ENCODE data around the gene BAZ2B. TPM values are rescaled to one million over a fixed set of nuclear protein-coding genes. Genes with fewer than 3 reads are reported as not detected.

Gene BAZ2B
- total and polyA plus RNA-seq, 2 of the 13 experiments (the other 11 are each of a cell fraction or from before 2014, with no cell fraction given) = 14.0 to 15.1 TPM

DNA sequence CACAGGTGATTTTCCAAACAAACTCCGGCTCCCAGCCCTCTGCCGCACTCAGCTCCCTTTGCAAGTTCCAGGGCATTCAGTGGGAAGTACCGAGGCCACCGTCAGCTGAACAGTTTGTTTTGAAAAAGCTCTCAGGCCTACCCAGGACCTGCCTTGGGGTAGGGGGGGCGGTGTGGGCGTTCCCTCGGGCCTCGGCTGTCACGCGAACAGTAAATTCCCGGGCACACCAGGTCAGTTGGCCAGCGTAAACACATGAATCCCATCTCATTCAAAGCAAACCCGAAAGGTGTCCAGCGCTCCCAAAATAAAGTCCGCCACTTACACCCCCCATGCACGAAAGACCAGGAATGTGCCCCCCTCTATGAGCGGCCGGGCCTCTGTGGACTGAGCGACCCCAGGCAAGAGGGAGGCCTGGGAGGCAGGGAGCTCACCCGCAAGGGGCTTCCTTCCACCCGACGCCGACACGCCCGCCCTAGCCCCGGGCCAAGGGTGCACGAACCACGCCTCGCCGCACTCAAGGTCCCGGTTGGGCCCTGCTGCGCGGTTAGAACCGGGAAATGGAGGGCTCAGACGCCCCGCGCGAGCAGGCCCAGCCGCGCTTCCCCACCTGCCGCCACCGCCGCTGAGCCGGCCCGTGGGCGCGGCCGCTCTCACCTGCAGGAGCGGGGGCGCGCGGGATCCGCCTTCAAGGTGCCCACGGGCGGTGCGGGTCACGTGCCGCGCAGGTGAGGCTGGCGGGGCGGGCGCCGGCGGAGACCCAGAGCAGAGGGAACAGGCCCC lies 330.2 kb downstream of the BAZ2B start, which contains the start of gene WDSUB1 (continued):
- TF ChIP-seq, protein P1, sequence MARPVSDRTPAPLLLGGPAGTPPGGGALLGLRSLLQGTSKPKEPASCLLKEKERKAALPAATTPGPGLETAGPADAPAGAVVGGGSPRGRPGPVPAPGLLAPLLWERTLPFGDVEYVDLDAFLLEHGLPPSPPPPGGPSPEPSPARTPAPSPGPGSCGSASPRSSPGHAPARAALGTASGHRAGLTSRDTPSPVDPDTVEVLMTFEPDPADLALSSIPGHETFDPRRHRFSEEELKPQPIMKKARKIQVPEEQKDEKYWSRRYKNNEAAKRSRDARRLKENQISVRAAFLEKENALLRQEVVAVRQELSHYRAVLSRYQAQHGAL (CRISPR knock-in tag; IDR thresholded peaks at IDR 0.05; ENCODE audit: not compliant biosample characterization) = peak; percentile 91
- TF ChIP-seq FOXJ3 (CRISPR knock-in tag; IDR thresholded peaks at IDR 0.05; ENCODE audit: borderline replicate concordance) (no peak), ZNF256 (CRISPR knock-in tag; conservative IDR thresholded peaks at IDR 0.05) (no peak; the same call in 1 of the 2 replicates), ZNF282 (IDR thresholded peaks at IDR 0.05; ENCODE audit: partially characterized antibody) (no peak), ZNF678 (CRISPR knock-in tag; IDR thresholded peaks at IDR 0.05) (peak; percentile 77), TEAD2 (CRISPR knock-in tag; IDR thresholded peaks at IDR 0.05) (peak; percentile 94), JUND (CRISPR knock-in tag; IDR thresholded peaks at IDR 0.05) (peak; percentile 40; the same call in 1 of the 2 replicates), MXD4 (CRISPR knock-in tag; IDR thresholded peaks at IDR 0.05) (peak; percentile 96), TRIM24 (CRISPR knock-in tag; IDR thresholded peaks at IDR 0.05) (no peak), PPARG (CRISPR knock-in tag; conservative IDR thresholded peaks at IDR 0.05) (peak; percentile 16; the same call in 1 of the 2 replicates), ZC3H13 (CRISPR knock-in tag; IDR thresholded peaks at IDR 0.05) (peak; percentile 91; the same call in 1 of the 2 replicates), SMYD3 (CRISPR knock-in tag; IDR thresholded peaks at IDR 0.05) (peak; percentile 26; the same call in 1 of the 2 replicates), ZBTB7B (CRISPR knock-in tag; IDR thresholded peaks at IDR 0.05) (peak; percentile 69; the same call in 1 of the 2 replicates), ZBTB1 (CRISPR knock-in tag; IDR thresholded peaks at IDR 0.05; ENCODE audit: borderline replicate concordance) (no peak), ZNF205 (CRISPR knock-in tag; IDR thresholded peaks at IDR 0.05) (peak; percentile 24; the same call in 1 of the 2 replicates), ZNF510 (CRISPR knock-in tag; IDR thresholded peaks at IDR 0.05; ENCODE audit: low read depth) (peak; percentile 75; the same call in 1 of the 2 replicates), HNF4G (IDR thresholded peaks at IDR 0.05; ENCODE audit: borderline replicate concordance, low read depth, low read length) (no peak), HNF4G (CRISPR knock-in tag; IDR thresholded peaks at IDR 0.05; ENCODE audit: borderline replicate concordance, low read depth) (0 out of 2 replicates have a peak, but pooled peaks have one; percentile 43), ZNF788 (CRISPR knock-in tag; IDR thresholded peaks at IDR 0.05; ENCODE audit: borderline replicate concordance) (peak; percentile 17; the same call in 1 of the 2 replicates)
- TF ChIP-seq, protein P2, sequence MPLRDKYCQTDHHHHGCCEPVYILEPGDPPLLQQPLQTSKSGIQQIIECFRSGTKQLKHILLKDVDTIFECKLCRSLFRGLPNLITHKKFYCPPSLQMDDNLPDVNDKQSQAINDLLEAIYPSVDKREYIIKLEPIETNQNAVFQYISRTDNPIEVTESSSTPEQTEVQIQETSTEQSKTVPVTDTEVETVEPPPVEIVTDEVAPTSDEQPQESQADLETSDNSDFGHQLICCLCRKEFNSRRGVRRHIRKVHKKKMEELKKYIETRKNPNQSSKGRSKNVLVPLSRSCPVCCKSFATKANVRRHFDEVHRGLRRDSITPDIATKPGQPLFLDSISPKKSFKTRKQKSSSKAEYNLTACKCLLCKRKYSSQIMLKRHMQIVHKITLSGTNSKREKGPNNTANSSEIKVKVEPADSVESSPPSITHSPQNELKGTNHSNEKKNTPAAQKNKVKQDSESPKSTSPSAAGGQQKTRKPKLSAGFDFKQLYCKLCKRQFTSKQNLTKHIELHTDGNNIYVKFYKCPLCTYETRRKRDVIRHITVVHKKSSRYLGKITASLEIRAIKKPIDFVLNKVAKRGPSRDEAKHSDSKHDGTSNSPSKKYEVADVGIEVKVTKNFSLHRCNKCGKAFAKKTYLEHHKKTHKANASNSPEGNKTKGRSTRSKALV (CRISPR knock-in tag; IDR thresholded peaks at IDR 0.05) = peak; percentile 61
- TF ChIP-seq, protein P3, sequence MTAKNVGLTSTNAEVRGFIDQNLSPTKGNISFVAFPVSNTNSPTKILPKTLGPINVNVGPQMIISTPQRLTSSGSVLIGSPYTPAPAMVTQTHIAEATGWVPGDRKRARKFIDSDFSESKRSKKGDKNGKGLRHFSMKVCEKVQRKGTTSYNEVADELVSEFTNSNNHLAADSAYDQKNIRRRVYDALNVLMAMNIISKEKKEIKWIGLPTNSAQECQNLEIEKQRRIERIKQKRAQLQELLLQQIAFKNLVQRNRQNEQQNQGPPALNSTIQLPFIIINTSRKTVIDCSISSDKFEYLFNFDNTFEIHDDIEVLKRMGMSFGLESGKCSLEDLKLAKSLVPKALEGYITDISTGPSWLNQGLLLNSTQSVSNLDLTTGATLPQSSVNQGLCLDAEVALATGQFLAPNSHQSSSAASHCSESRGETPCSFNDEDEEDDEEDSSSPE (CRISPR knock-in tag; IDR thresholded peaks at IDR 0.05) = peak; percentile 89
- TF ChIP-seq, protein P4, sequence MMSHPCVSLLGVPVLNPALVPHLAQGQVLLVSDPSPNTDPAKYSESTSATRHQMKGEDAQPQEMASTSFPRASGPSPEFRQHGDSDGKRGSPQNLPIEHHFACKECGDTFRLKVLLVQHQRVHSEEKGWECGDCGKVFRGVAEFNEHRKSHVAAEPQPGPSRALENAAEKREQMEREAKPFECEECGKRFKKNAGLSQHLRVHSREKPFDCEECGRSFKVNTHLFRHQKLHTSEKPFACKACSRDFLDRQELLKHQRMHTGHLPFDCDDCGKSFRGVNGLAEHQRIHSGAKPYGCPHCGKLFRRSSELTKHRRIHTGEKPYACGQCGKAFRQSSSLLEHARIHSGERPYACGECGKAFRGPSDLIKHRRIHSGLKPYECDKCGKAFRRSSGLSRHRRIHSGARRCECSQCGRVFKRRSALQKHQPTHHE (CRISPR knock-in tag; IDR thresholded peaks at IDR 0.05; ENCODE audit: borderline replicate concordance) = 0 out of 2 replicates have a peak, but pooled peaks have one; percentile 17
- TF ChIP-seq, protein P5, sequence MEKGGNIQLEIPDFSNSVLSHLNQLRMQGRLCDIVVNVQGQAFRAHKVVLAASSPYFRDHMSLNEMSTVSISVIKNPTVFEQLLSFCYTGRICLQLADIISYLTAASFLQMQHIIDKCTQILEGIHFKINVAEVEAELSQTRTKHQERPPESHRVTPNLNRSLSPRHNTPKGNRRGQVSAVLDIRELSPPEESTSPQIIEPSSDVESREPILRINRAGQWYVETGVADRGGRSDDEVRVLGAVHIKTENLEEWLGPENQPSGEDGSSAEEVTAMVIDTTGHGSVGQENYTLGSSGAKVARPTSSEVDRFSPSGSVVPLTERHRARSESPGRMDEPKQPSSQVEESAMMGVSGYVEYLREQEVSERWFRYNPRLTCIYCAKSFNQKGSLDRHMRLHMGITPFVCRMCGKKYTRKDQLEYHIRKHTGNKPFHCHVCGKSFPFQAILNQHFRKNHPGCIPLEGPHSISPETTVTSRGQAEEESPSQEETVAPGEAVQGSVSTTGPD (CRISPR knock-in tag; IDR thresholded peaks at IDR 0.05) = no peak
